SK-N-SH treated with all-trans-retinoic acid at 6 μM for 48 hours (cell line): ENCODE results near the gene SDR42E1.

Source experiments
- ATAC-seq: fragments of 200-7000 bp; cut with Tn5 transposase; 3 replicates; pipeline ENCODE4 v1.9.1; 2020; ENCODE audit warnings: mild to moderate bottlenecking, moderate library complexity
- ARNTL ChIP-seq: fragments of 450-650 bp; formaldehyde crosslinking; IDR thresholded peaks from 2 replicates; pipeline ENCODE4 v1.5.0; 2020; ENCODE audit warnings: low read depth, mild to moderate bottlenecking, moderate library complexity, borderline replicate concordance
- BACH2 ChIP-seq: fragments of 250-450 bp; sonication (Bioruptor Pico); IDR thresholded peaks from 2 replicates; pipeline ENCODE4 v1.9.0; 2021; ENCODE audit warnings: mild to moderate bottlenecking, borderline replicate concordance
- CSDC2 ChIP-seq: fragments of 250-450 bp; sonication (Bioruptor Pico); IDR thresholded peaks from 2 replicates; pipeline ENCODE4 v1.5.0; 2020; ENCODE audit warnings: mild to moderate bottlenecking, moderate library complexity
- CSRNP3 ChIP-seq: fragments of 250-450 bp; sonication (Bioruptor Pico); IDR thresholded peaks from 2 replicates; pipeline ENCODE4 v1.5.1; 2021; ENCODE audit warnings: mild to moderate bottlenecking, moderate library complexity
- ESRRG ChIP-seq: fragments of 250-450 bp; sonication (Bioruptor Pico); IDR thresholded peaks from 2 replicates; pipeline ENCODE4 v1.6.1; 2021; ENCODE audit warnings: mild to moderate bottlenecking
- GLIS3 ChIP-seq: fragments of 250-450 bp; sonication (Bioruptor Pico); IDR thresholded peaks from 2 replicates; pipeline ENCODE4 v1.5.0; 2020; ENCODE audit warnings: mild to moderate bottlenecking, moderate library complexity
- ISL1 ChIP-seq: fragments of 250-450 bp; sonication (Bioruptor Pico); IDR thresholded peaks from 2 replicates; pipeline ENCODE4 v2.1.2; 2022; ENCODE audit warnings: mild to moderate bottlenecking, moderate library complexity
- OSR1 ChIP-seq: fragments of 250-450 bp; sonication (Bioruptor Pico); IDR thresholded peaks from 2 replicates; pipeline ENCODE4 v1.8.0; 2022; ENCODE audit warnings: moderate library complexity, mild to moderate bottlenecking, inconsistent platforms
- PATZ1 ChIP-seq: fragments of 250-450 bp; sonication (Bioruptor Pico); IDR thresholded peaks from 2 replicates; pipeline ENCODE4 v1.8.0; 2020; ENCODE audit warnings: mild to moderate bottlenecking, moderate library complexity, borderline replicate concordance
- PPARA ChIP-seq: fragments of 250-450 bp; sonication (Bioruptor Pico); IDR thresholded peaks from 2 replicates; pipeline ENCODE4 v1.5.0; 2020; ENCODE audit warnings: mild to moderate bottlenecking, borderline replicate concordance
- RARB ChIP-seq: fragments of 250-450 bp; sonication (Bioruptor Pico); IDR thresholded peaks from 2 replicates; pipeline ENCODE4 v1.8.0; 2021; ENCODE audit warnings: mild to moderate bottlenecking, moderate library complexity
- SNAI2 ChIP-seq: fragments of 250-450 bp; sonication (Bioruptor Pico); IDR thresholded peaks from 2 replicates; pipeline ENCODE4 v1.5.0; 2020; ENCODE audit warnings: mild to moderate bottlenecking, moderate library complexity
- TCF4 ChIP-seq: fragments of 250-450 bp; sonication (Bioruptor Pico); IDR thresholded peaks from 2 replicates; pipeline ENCODE4 v1.8.0; 2021; ENCODE audit warnings: mild to moderate bottlenecking, moderate library complexity, borderline replicate concordance
- TSHZ2 ChIP-seq: fragments of 250-450 bp; sonication (Bioruptor Pico); IDR thresholded peaks from 2 replicates; pipeline ENCODE4 v1.5.0; 2020; ENCODE audit warnings: mild to moderate bottlenecking, moderate library complexity
- ZC3H10 ChIP-seq: fragments of 250-450 bp; sonication (Bioruptor Pico); IDR thresholded peaks from 2 replicates; pipeline ENCODE4 v1.5.1; 2021; ENCODE audit warnings: mild to moderate bottlenecking, moderate library complexity
- ZFP3 ChIP-seq: fragments of 250-450 bp; sonication (Bioruptor Pico); IDR thresholded peaks from 2 replicates; pipeline ENCODE4 v1.5.0; 2020; ENCODE audit warnings: mild to moderate bottlenecking, moderate library complexity
- ZFP30 ChIP-seq: fragments of 450-650 bp; formaldehyde crosslinking; IDR thresholded peaks from 2 replicates; pipeline ENCODE4 v1.5.0; 2022; ENCODE audit warnings: mild to moderate bottlenecking, moderate library complexity
- ZNF565 ChIP-seq: fragments of 450-650 bp; formaldehyde crosslinking; conservative IDR thresholded peaks from 2 replicates; pipeline ENCODE4 v1.5.0; 2020; ENCODE audit warnings: low read depth, mild to moderate bottlenecking, moderate library complexity
- ZNF70 ChIP-seq: fragments of 450-650 bp; formaldehyde crosslinking; IDR thresholded peaks from 2 replicates; pipeline ENCODE4 v1.5.0; 2020; ENCODE audit warnings: mild to moderate bottlenecking, moderate library complexity
- ZNF8 ChIP-seq: fragments of 450-650 bp; formaldehyde crosslinking; IDR thresholded peaks from 2 replicates; pipeline ENCODE4 v1.5.0; 2020; ENCODE audit warnings: mild to moderate bottlenecking, moderate library complexity
- TF ChIP-seq, protein P1 (sequence below): fragments of 250-450 bp; sonication (Bioruptor Pico); IDR thresholded peaks from 2 replicates; pipeline ENCODE4 v1.5.1; 2020; ENCODE audit warnings: low read depth, mild to moderate bottlenecking, moderate library complexity
- TF ChIP-seq, protein P2 (sequence below): fragments of 250-450 bp; sonication (Bioruptor Pico); IDR thresholded peaks from 2 replicates; pipeline ENCODE4 v1.8.0; 2021; ENCODE audit warnings: low read depth, mild to moderate bottlenecking, moderate library complexity, borderline replicate concordance

Gene SDR42E1

GRCh38 chr16:81956213-81956948, 54.9 kb downstream of the SDR42E1 start:
- no peak for ATAC-seq
- TF ChIP-seq SNAI2 (CRISPR knock-in tag) (no peak), RARB (CRISPR knock-in tag) (no peak), TCF4 (CRISPR knock-in tag) (no peak), ISL1 (CRISPR knock-in tag) (no peak), BACH2 (CRISPR knock-in tag) (no peak), ZFP30 (CRISPR knock-in tag) (no peak), GLIS3 (CRISPR knock-in tag) (no peak), ZFP3 (CRISPR knock-in tag) (no peak), PATZ1 (CRISPR knock-in tag) (no peak), PPARA (no peak), ZNF70 (CRISPR knock-in tag) (no peak), CSDC2 (no peak), ZNF565 (CRISPR knock-in tag) (no peak)
- TF ChIP-seq, all 23 proteins: peak for 0

DNA sequence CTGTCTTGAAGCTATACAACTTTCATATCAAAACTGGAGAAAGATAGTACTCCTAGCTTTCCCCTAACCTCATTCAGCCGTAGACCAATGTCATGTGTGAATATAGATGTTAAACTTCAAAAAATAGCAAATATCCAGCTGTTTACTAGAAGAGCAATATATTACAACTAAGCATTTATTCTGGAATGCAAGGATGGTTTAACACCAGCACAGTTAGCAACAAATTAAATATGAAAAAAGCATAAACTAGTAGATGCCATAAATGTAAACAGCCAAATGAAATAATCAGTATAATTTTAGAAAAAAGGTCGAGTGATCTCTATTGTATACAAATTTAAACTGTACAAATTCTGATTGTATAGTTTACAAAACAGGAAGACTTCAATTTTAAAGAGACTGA, 59.7 kb downstream of the SDR42E1 start:
- ATAC-seq = no peak
- TF ChIP-seq ZFP3 (CRISPR knock-in tag) = no peak
- TF ChIP-seq RARB (CRISPR knock-in tag) = no peak
- TF ChIP-seq PPARA = no peak
- no peak for TF ChIP-seq ZNF8
- no peak for TF ChIP-seq ZC3H10 (CRISPR knock-in tag)
- TF ChIP-seq PATZ1 (CRISPR knock-in tag) = no peak
- TF ChIP-seq OSR1 (CRISPR knock-in tag) = no peak
- TF ChIP-seq ZNF565 (CRISPR knock-in tag) = no peak
- TF ChIP-seq, protein P1, sequence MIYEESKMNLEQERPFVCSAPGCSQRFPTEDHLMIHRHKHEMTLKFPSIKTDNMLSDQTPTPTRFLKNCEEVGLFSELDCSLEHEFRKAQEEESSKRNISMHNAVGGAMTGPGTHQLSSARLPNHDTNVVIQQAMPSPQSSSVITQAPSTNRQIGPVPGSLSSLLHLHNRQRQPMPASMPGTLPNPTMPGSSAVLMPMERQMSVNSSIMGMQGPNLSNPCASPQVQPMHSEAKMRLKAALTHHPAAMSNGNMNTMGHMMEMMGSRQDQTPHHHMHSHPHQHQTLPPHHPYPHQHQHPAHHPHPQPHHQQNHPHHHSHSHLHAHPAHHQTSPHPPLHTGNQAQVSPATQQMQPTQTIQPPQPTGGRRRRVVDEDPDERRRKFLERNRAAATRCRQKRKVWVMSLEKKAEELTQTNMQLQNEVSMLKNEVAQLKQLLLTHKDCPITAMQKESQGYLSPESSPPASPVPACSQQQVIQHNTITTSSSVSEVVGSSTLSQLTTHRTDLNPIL (CRISPR knock-in tag) = no peak
- TF ChIP-seq ESRRG (CRISPR knock-in tag) = no peak
- TF ChIP-seq ZNF70 (CRISPR knock-in tag) = no peak
- TF ChIP-seq ARNTL (CRISPR knock-in tag) = no peak
- no peak for TF ChIP-seq SNAI2 (CRISPR knock-in tag)
- no peak for TF ChIP-seq CSRNP3
- no peak for TF ChIP-seq ISL1 (CRISPR knock-in tag)
- TF ChIP-seq TSHZ2 (CRISPR knock-in tag) = no peak
- TF ChIP-seq, protein P2, sequence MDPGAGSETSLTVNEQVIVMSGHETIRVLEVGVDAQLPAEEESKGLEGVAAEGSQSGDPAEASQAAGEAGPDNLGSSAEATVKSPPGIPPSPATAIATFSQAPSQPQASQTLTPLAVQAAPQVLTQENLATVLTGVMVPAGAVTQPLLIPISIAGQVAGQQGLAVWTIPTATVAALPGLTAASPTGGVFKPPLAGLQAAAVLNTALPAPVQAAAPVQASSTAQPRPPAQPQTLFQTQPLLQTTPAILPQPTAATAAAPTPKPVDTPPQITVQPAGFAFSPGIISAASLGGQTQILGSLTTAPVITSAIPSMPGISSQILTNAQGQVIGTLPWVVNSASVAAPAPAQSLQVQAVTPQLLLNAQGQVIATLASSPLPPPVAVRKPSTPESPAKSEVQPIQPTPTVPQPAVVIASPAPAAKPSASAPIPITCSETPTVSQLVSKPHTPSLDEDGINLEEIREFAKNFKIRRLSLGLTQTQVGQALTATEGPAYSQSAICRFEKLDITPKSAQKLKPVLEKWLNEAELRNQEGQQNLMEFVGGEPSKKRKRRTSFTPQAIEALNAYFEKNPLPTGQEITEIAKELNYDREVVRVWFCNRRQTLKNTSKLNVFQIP (CRISPR knock-in tag) = no peak
- TF ChIP-seq, all 23 proteins: peak for 0
